Urinary bladder (tissue), 4 donors: Measurements from ENCODE around the gene TRIM71. TPM values are rescaled to one million over a fixed set of nuclear protein-coding genes. Genes with fewer than 3 reads are reported as not detected.
A peak's percentile ranks its signal among the peaks of the same experiment; 100 is the strongest.

Experiments
- DNase-seq: peaks from one replicate; pipeline ENCODE4 v3.0.0-alpha.2; 2015; ENCODE audit errors: extremely low spot score
- H3K27ac ChIP-seq: one replicate; pipeline ENCODE4 v1.5.1; 2013; ENCODE audit warnings: low read depth, mild to moderate bottlenecking, moderate library complexity
- H3K36me3 ChIP-seq: one replicate; pipeline ENCODE4 v1.6.1; 2013; ENCODE audit warnings: mild to moderate bottlenecking, moderate library complexity; ENCODE audit not compliant: insufficient read depth
- H3K4me1 ChIP-seq: one replicate; pipeline ENCODE4 v1.6.1; 2013; ENCODE audit warnings: mild to moderate bottlenecking, moderate library complexity; ENCODE audit not compliant: insufficient read depth
- H3K4me3 ChIP-seq: one replicate; pipeline ENCODE4 v1.5.1; 2013; ENCODE audit warnings: low read depth, low read length
- WGBS: extraction: QIAGEN DNeasy Blood & Tissue Kit; methylation state at CpG from one replicate; pipeline ENCODE4 v1.1.7; 2013; 5-methylcytosine and 5-hydroxymethylcytosine counted together
- polyA plus RNA-seq: library from polyadenylated mRNA; stranded (reverse); fragments of 200-250 nt; gene quantifications from one replicate; pipeline ENCODE4 v1.2.3, GENCODE V29; 2013
- total RNA-seq: library from RNA; depleted of rRNA; stranded (reverse); fragments of >200 nt; gene quantifications from one replicate; pipeline ENCODE4 v1.2.3, GENCODE V29; 2014
- donor health status: healthy with polysubstance abuse.
- donor health status: healthy.

Gene TRIM71
- total and polyA plus RNA-seq, 2 donors = 0.74 TPM; not detected in 1

DNA sequence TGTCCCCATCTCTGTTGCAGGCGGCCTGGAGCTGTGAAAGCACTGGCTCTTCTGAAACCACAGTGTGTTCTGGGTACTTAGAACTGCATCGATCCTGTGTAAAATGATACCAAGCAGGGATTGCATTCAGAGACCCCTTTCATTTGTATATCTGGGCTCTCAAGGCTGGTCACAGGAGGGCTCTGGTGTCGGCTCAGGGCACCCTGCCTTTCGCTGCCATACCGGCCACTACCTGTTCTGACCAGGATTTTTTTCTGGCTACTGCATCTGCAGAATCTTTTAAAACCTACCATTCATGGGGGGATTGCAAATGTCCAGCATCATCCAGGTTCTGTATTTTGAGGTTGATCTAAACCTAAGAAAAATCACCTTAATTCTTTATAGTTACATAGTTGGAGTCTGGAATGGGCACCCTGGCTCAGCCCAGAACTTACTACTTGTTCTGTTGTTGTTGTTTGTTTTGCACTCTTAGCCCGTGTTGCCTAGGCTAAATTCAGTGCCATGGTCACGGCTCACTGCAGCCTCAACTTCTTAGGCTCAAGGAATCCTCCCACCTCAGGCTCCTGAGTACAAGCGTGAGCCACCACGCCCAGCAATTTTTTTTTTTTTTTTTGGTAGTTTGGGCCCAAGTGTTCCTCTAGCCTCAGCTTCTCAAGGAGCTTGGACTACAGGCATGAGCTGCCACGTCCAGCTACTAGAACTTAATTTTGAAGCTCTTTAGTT lies 52.7 kb downstream of the TRIM71 start:
- Histone ChIP-seq H3K36me3 (no peaks in the 10 kb centered on the region), H3K27ac (no peak overlapping the region), H3K4me3 (no peak overlapping the region), H3K4me1 (no peaks in the 10 kb centered on the region)
- 88% methylated on average over 10 of the region's 10 CpGs for WGBS
- DNase-seq = no peak

DNA sequence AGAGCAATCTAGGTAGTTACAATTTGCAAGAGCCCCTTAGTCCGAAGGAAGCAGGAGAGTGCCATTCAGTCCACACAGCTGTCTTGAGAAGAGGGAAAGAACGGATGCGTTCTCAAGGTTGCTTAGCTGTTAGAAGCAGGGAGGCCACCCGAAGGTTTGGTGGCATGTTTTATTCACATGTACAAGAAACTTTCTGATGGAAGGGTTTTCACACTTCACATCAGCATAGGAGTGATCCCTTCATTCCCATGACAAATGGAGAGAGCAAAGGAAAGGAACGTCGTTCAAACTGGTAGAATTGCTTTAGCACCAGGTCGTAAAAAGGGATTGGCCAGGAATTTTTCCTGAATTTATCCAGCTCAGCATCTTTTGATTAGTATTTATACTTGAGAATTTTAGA lies 53.5 kb downstream of the TRIM71 start:
- Histone ChIP-seq H3K4me1 (no peaks in the 10 kb centered on the region), H3K27ac (no peak overlapping the region), H3K36me3 (no peaks in the 10 kb centered on the region), H3K4me3 (no peak overlapping the region)
- WGBS = 88% methylated on average over 7 of the region's 7 CpGs
- DNase-seq = no peak

DNA sequence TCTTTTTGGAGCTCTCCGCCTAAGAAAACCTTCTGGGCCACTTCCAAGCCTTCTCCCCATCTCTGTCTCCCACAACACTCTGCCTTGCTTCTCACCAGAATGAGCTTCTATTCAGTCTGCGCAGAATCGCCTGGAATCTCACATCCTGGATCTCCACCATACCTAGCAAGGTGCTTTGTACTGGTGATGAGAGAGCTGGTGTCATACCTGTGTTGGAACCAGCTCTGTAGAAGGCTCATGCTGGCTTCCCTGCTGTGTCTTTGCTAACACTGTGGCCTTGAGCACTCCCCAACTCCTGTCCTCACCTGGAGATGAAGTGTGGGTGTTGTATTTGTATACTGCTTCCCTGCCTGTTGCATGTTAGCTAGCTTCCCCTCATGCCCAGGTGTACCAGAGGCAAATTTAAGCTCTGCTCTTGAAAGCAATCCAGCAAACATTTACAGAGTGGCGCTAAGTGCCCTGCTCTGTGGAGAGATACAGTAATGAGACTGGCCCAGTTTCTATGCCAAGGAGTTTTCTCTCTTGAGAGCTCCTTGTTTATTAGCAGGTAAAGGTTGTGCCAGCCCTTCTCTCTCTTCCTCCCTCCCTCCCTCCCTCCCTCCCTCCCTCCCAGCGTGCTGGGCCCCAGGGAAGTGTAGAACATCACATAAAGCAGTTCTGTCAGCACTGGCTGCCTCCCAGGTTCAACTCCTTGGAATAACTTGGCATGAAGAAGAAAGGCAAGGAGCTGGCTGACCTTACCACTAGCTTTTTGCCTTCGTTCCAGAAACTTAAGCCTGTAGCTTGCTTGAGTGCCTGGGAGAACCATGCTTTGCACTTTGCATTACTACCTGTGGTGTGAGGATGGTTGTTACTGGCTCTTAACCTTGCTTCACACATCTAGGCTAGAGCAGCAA lies 54.9 kb downstream of the TRIM71 start:
- Histone ChIP-seq H3K36me3 (no peaks in the 10 kb centered on the region), H3K27ac (no peak overlapping the region), H3K4me3 (no peak overlapping the region), H3K4me1 (no peaks in the 10 kb centered on the region)
- DNase-seq = peak; percentile 36
- WGBS = 61% methylated on average over 6 of the region's 6 CpGs

DNA sequence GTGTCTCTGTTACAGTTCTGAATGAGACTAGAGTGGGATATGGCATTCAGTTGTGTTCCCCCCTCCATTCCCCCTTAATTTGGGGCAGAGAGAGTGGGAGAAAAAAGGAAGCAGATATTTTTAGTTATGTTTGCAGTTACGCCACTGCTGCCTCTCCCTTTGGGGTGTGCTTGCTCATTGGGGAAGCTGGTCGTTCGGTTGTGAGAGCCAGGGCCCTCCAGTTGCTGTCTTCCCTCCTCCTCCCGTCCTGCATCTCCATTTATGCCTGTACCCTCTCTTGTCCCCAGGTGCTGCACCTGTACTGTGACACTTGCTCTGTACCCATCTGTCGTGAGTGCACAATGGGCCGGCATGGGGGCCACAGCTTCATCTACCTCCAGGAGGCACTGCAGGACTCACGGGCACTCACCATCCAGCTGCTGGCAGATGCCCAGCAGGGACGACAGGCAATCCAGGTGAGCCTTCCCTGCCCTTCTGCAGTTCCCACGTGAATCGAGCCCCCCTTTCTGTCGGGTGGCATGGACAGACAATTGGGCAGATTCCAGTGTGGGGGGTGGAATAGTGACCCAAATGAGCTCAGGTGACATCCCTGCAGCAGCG lies 55.8 kb downstream of the TRIM71 start:
- Histone ChIP-seq H3K36me3 (no peaks in the 10 kb centered on the region), H3K4me1 (no peaks in the 10 kb centered on the region), H3K27ac (no peak overlapping the region), H3K4me3 (no peak overlapping the region)
- no peak for DNase-seq
- 65% methylated on average over 12 of the region's 12 CpGs for WGBS

DNA sequence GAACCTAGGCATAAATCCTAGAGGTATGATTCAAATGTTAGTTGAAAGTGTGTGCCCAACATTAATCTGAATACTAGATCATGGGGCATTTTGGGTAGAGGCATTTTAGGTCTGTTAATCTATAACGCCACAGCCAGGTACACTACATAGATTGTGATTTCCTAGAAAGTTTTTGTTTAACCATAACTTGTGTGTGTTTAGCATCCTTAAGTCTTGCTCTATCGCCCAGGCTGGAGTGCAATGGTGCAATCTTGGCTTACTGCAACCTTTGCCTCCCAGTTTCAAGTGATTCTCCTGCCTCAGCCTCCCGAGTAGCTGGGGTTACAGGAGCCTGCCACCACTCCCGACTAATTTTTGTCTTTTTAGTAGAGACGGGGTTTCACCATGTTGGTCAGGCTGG lies 59.1 kb downstream of the TRIM71 start:
- WGBS = 94% methylated on average over 5 of the region's 5 CpGs
- Histone ChIP-seq H3K36me3 (no peaks in the 10 kb centered on the region), H3K4me1 (no peaks in the 10 kb centered on the region)

DNA sequence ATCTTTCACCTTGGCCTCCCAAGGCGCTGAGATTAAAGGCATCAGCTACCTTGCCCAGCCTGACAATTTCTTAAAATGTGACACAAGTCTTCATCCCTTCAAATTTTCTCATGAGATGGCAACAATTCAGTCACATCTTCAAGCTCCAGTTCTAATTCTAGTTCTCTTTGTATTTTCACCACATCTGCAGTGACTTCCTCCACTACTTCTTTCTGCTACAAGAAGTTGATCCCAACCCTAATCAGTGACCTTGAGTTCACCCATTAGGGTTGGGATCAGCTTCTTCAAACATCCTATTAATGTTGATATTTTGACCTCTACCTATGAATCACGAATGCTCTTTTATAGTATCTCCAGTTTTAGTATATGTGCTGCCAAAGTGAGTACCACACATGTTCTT lies 59.8 kb downstream of the TRIM71 start:
- Histone ChIP-seq H3K36me3 (no peaks in the 10 kb centered on the region), H3K4me3 (no peak overlapping the region), H3K27ac (no peak overlapping the region), H3K4me1 (no peaks in the 10 kb centered on the region)
- WGBS = 87% methylated on average over 2 of the region's 2 CpGs
- no peak for DNase-seq

More for the DNA sequence above, 59.1 kb downstream of the TRIM71 start:
- DNase-seq = no peak
- no peak overlapping the region for H3K4me3 ChIP-seq
- no peak overlapping the region for H3K27ac ChIP-seq

DNA sequence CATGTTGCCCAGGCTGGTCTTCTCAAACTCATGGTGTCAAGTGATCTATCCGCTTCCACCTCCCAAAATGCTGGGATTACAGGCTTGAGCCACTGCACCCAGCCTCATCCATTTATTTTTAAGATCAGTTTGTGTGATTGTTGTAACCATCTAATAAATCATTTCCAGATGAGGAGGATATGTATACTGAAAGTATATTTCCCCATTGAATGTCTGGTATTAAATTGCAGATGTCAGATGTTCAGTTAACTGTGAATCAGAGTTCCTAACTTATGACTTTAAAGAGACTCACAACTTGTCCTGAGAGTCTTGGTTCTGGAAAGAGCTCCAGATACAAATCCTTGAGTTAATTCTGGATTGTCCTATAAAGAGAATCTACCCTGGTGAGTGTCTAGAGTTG lies 62.4 kb downstream of the TRIM71 start:
- Histone ChIP-seq H3K4me1 (no peaks in the 10 kb centered on the region), H3K4me3 (no peak overlapping the region), H3K27ac (no peak overlapping the region), H3K36me3 (no peaks in the 10 kb centered on the region)
- 98% methylated on average over 1 of the region's 1 CpG for WGBS
- DNase-seq = no peak

DNA sequence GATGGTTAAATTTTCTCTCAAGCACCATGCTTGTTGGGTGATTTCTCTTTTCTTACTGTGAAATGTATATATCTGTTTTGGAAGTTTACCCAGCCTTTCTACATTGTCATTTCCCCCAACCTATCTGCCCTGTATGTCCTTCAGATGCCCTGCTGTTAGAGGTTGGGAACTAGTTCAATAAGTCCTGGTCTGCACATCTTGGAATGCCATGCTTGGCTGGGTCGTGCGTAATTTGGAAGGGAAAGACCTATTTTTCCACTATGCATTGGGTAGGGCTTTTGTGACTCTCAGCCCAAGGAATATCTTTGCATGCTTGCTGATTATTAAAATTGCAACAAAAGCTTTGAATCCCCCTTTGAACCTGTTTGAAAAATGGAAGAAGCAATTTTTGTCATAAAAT lies 63.8 kb downstream of the TRIM71 start:
- H3K36me3 ChIP-seq = no peaks in the 10 kb centered on the region
- no peak overlapping the region for H3K4me3 ChIP-seq
- H3K27ac ChIP-seq = no peak overlapping the region
- DNase-seq = no peak
- WGBS = 91% methylated on average over 2 of the region's 2 CpGs
- H3K4me1 ChIP-seq = no peaks in the 10 kb centered on the region

DNA sequence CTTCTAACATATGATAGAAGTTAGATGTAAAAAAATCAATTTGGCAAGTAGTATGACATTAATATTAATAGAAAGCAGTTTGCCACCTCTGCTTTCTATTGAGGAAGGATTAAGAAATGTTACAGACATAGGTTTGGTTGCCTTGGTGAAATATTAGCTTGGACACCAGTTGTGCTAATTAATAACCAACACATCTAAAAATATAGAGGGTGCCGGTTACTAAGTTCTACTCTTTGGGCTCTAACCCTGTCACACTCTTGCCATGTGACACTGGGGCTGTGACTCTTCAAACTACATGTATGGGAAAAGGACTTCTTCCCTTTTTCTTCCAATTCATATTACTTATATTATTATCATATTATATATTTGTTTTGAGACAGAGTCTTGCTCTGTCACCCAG lies 64.4 kb downstream of the TRIM71 start:
- no peak overlapping the region for H3K4me3 ChIP-seq
- no peak for DNase-seq
- no peaks in the 10 kb centered on the region for H3K4me1 ChIP-seq
- WGBS = 92% methylated on average over 1 of the region's 1 CpG
- H3K27ac ChIP-seq = no peak overlapping the region
- no peaks in the 10 kb centered on the region for H3K36me3 ChIP-seq

DNA sequence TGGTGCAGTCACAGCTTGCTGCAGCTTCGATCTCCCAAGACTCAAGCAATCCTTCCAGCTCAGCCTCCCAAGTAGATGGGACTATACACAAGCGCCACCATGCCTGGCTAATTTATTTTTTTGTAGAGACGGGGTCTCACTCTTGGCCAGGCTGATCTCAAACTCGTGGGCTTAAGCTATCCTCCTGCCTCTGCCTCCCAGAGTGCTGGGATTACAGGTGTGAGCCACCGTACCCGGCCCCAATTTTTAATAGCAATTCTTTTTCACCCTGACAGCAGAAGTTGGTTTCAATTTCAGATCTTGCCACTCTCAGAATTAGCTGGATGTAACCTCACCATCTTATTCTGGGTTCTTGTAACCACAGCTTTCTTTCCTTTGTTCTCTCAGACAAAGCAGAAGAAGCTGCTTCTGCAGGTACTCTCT lies 64.8 kb downstream of the TRIM71 start:
- no peak for DNase-seq
- Histone ChIP-seq H3K36me3 (no peaks in the 10 kb centered on the region), H3K4me3 (no peak overlapping the region), H3K4me1 (no peaks in the 10 kb centered on the region), H3K27ac (no peak overlapping the region)
- WGBS = 89% methylated on average over 6 of the region's 6 CpGs

DNA sequence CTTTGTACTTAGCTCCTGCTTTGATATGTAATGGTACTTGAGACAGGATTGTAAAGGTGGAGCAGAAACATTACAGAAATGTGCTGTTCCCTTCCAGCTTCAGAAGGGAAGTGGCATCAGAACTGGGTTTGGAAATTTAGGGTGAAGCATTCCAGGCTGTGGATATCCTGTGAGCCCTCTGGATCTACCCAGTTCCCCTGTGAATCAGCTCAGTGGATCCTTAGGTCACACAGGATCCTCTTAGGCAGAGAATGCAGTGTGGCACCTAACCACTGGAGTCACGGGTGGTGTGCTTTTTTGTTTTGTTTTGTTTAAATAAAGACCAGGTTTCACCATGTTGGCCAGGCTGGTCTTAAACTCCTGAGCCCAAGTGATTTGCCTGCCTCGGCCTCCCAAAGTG lies 66.0 kb downstream of the TRIM71 start:
- H3K4me1 ChIP-seq = no peaks in the 10 kb centered on the region
- WGBS = 90% methylated on average over 2 of the region's 2 CpGs
- H3K36me3 ChIP-seq = no peaks in the 10 kb centered on the region
- H3K27ac ChIP-seq = no peak overlapping the region
- H3K4me3 ChIP-seq = no peak overlapping the region
- DNase-seq = no peak

DNA sequence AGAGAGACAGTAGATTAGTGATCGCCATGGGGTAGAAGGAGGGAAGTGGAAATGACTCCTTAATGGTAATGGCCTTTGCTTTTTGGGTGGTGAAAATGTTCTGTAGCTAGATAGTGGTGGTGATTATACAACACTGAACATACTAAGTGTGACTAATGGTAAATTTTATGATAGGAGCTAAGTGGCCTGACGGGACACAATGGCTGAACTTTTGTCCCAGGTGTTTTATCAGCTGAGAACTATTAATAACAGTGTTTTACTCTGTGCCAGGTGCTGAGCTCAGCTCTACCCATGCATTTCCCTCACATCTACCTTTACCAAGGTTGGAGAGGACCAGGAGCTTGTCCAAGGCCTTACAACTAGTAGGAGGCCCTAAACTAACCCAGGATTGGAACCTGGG lies 66.8 kb downstream of the TRIM71 start:
- Histone ChIP-seq H3K27ac (no peak overlapping the region), H3K4me3 (no peak overlapping the region), H3K4me1 (no peaks in the 10 kb centered on the region), H3K36me3 (no peaks in the 10 kb centered on the region)
- WGBS = 66% methylated on average over 2 of the region's 2 CpGs
- no peak for DNase-seq

DNA sequence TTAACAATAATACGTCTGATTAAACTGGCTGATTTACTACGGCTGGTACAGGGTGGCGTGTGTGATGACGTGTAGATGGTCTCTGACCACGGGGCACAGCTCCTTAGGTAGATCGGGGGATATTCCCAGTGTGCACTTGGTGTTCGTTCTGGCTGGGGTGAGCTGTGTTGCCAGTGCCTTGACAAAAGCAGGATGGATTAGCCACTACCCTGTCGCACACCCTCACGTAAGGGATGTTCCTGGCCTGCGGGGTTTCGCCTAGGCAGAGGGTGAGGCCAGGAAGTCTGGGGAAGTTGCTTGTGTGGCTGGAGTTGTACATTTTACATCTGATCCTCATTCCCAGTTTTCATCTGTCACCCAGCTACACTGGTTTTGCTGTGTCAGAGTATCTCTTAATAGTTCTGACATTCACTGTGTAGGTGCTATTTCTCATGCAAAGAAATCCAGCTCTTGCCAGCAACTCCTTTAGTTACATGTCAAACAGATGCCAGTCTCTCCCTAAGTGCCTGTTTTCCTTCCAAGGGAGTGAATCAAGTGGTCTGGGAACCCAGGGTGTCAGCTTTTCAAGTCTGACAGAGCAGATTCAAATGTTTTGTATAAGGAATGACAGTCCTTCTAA lies 67.6 kb downstream of the TRIM71 start:
- Histone ChIP-seq H3K36me3 (no peaks in the 10 kb centered on the region), H3K4me3 (no peak overlapping the region), H3K27ac (no peak overlapping the region), H3K4me1 (no peaks in the 10 kb centered on the region)
- no peak for DNase-seq
- WGBS = 94% methylated on average over 11 of the region's 11 CpGs
